ENCODE measurements around the gene PCBP3.

The PCBP3 gene

GRCh38 chr21:45800339-45801080, 157.0 kb downstream of the PCBP3 start:
- Histone ChIP-seq H3K27me3 (ENCODE audit: insufficient read depth, poor library complexity, severe bottlenecking) (no peaks in the 10 kb centered on the region), H3K27ac (replicated peaks) (no peak overlapping the region), H3K4me3 (replicated peaks; ENCODE audit: insufficient read depth, low read length) (no peak overlapping the region)
- DNase-seq (ENCODE audit: low read depth in 1 of 2, low spot score in 1 of 2) = no peak
- TF ChIP-seq SPI1 (IDR thresholded peaks at IDR 0.05; ENCODE audit: borderline replicate concordance, low read depth) = no peak
- TF ChIP-seq REST (IDR thresholded peaks at IDR 0.05; ENCODE audit: insufficient replicate concordance, low read depth) = no peak
- no peak for TF ChIP-seq GABPA (IDR thresholded peaks at IDR 0.05; ENCODE audit: low read depth)
- TF ChIP-seq POLR2AphosphoS5 (IDR thresholded peaks at IDR 0.05; ENCODE audit: low read depth) = no peak
- TF ChIP-seq CTCF (IDR thresholded peaks at IDR 0.05; ENCODE audit: insufficient read depth, low read length) = no peak

- no peak overlapping the region for H3K4me3 ChIP-seq (replicated peaks; ENCODE audit: insufficient read depth, low read length)
- H3K27me3 ChIP-seq (ENCODE audit: insufficient read depth, poor library complexity, severe bottlenecking) = no peaks in the 10 kb centered on the region
- TF ChIP-seq CTCF (IDR thresholded peaks at IDR 0.05; ENCODE audit: insufficient read depth, low read length) (no peak), GABPA (IDR thresholded peaks at IDR 0.05; ENCODE audit: low read depth) (no peak), POLR2AphosphoS5 (IDR thresholded peaks at IDR 0.05; ENCODE audit: low read depth) (no peak), REST (IDR thresholded peaks at IDR 0.05; ENCODE audit: insufficient replicate concordance, low read depth) (no peak), SPI1 (IDR thresholded peaks at IDR 0.05; ENCODE audit: borderline replicate concordance, low read depth) (no peak)
- no peak overlapping the region for H3K27ac ChIP-seq (replicated peaks)
- DNase-seq (ENCODE audit: low read depth in 1 of 2, low spot score in 1 of 2) = no peak
These were observed 157.8 kb downstream of the PCBP3 start for GRCh38 chr21:45801129-45801964.

GRCh38 chr21:45801989-45802388, 158.5 kb downstream of the PCBP3 start:
- no peak overlapping the region for H3K27ac ChIP-seq (replicated peaks)
- no peak for TF ChIP-seq GABPA (IDR thresholded peaks at IDR 0.05; ENCODE audit: low read depth)
- TF ChIP-seq SPI1 (IDR thresholded peaks at IDR 0.05; ENCODE audit: borderline replicate concordance, low read depth) = no peak
- no peak for TF ChIP-seq REST (IDR thresholded peaks at IDR 0.05; ENCODE audit: insufficient replicate concordance, low read depth)
- TF ChIP-seq CTCF (IDR thresholded peaks at IDR 0.05; ENCODE audit: insufficient read depth, low read length) = no peak
- TF ChIP-seq POLR2AphosphoS5 (IDR thresholded peaks at IDR 0.05; ENCODE audit: low read depth) = no peak
- no peak overlapping the region for H3K4me3 ChIP-seq (replicated peaks; ENCODE audit: insufficient read depth, low read length)
- DNase-seq (ENCODE audit: low read depth in 1 of 2, low spot score in 1 of 2) = no peak
- no peaks in the 10 kb centered on the region for H3K27me3 ChIP-seq (ENCODE audit: insufficient read depth, poor library complexity, severe bottlenecking)
